Measurements from ENCODE around the gene S100A14.
"Not testable (repeated sequence)": the region's sequence is repeated elsewhere in the genome, so short reads cannot be mapped to it uniquely, and the experiment has no call there.

The S100A14 gene

GRCh38 chr1:153616144-153616916 lies at the start of gene S100A14:
TSS of gene S100A14 (minus strand) at chr1:153616325. CDS start at chr1:153615858, 467 bp downstream.
- FAIRE-seq, result no peak

GRCh38 chr1:153663211-153663610 lies 47.1 kb upstream of the S100A14 start:
- FAIRE-seq, result no peak

- no peak for FAIRE-seq
These were observed 46.1 kb upstream of the S100A14 start for GRCh38 chr1:153662269-153662668.

GRCh38 chr1:153661111-153661708 lies 45.1 kb upstream of the S100A14 start:
- no peak for FAIRE-seq

GRCh38 chr1:153659656-153660055 lies 43.5 kb upstream of the S100A14 start:
- no peak for FAIRE-seq

- no peak for FAIRE-seq
These were observed 43.0 kb upstream of the S100A14 start for GRCh38 chr1:153659175-153659534.

- FAIRE-seq, result no peak
These were observed 42.5 kb upstream of the S100A14 start, which contains the start of gene SNAPIN for GRCh38 chr1:153658400-153659174. TSS of gene SNAPIN (plus strand) at chr1:153658703. CDS start at chr1:153658744, 41 bp downstream.

- FAIRE-seq, result no peak
These were observed 39.2 kb upstream of the S100A14 start for GRCh38 chr1:153655333-153655732.

GRCh38 chr1:153652805-153653500 lies 36.8 kb upstream of the S100A14 start:
- FAIRE-seq, result no peak

- FAIRE-seq, result no peak
These were observed 35.6 kb upstream of the S100A14 start for GRCh38 chr1:153651771-153652170.

- FAIRE-seq, result no peak
These were observed 33.7 kb upstream of the S100A14 start for GRCh38 chr1:153649863-153650235.

- FAIRE-seq, result no peak
These were observed 33.2 kb upstream of the S100A14 start for GRCh38 chr1:153649137-153649862.

GRCh38 chr1:153648000-153648643 lies 32.0 kb upstream of the S100A14 start:
- no peak for FAIRE-seq

- FAIRE-seq, result no peak
These were observed 31.2 kb upstream of the S100A14 start for GRCh38 chr1:153647346-153647714.

- FAIRE-seq, result no peak
These were observed 30.7 kb upstream of the S100A14 start for GRCh38 chr1:153646672-153647345.

GRCh38 chr1:153643816-153644215 lies 27.7 kb upstream of the S100A14 start:
- FAIRE-seq, result no peak

GRCh38 chr1:153643100-153643499 lies 27.0 kb upstream of the S100A14 start:
- FAIRE-seq, result no peak

- FAIRE-seq, result no peak
These were observed 26.0 kb upstream of the S100A14 start for GRCh38 chr1:153642161-153642560.

- FAIRE-seq, result no peak
These were observed 24.7 kb upstream of the S100A14 start for GRCh38 chr1:153640861-153641260.

- not testable (repeated sequence) for FAIRE-seq
These were observed 24.1 kb upstream of the S100A14 start for GRCh38 chr1:153640213-153640612.

- FAIRE-seq, result no peak
These were observed 23.2 kb upstream of the S100A14 start for GRCh38 chr1:153639280-153639679.
